ENCODE measurements around the gene TTC12. TPM values are rescaled to one million over a fixed set of nuclear protein-coding genes. Genes with fewer than 3 reads are reported as not detected.

TTC12 gene
- total and polyA plus RNA-seq, 12 donors = 5.6 to 26.9 (median 16.5) TPM

DNA sequence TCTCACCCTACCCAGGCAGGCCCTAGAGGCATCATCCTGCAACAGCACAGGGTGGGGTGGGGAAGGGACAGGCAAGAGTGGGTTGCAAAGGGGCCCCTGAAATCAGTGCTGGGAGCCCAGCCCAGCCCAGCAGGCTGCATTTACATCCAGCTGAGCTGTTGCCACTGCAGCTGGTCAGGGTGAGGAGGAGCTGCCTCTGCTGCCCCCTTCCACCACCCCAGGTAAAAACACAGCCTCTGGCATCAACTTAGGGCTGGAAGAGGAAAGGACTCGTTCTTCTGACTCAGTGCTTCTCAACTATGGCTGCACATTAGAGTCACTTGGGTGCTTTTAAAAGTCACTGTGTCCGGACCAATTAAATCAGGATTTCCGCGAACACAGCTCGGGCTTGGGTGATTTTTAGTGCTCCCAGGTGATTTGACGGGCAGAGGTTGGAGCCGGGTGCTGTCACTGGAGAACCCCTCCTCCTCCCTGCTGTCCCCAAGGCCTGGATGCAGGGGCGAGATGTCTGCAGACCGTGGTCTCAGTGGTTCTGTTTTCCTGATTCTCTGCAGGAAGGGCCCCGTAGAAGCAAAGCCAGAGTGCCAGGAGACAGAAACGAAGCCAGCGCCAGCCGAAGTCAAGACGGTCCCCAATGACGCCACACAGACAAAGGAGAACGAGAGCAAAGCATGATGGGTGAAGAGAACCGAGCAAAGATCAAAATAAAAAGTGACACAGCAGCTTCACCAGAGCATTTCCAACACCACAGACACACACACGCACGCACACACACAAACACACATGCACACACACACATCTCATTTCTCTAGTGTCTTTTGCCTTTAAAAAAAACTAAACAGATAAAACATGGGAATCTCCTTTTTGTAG, 39.4 kb upstream of the TTC12 start:
- Histone ChIP-seq H3K36me3 (replicated peaks in 1 of 2) (peaks cover 0 to 5% of the 10 kb centered on the region in 2 donors), H3K27me3 (no peaks in the 10 kb centered on the region), H3K4me3 (no peak overlapping the region), H3K9me3 (replicated peaks in 1 of 3) (no peaks in the 10 kb centered on the region), H3K4me1 (replicated peaks in 1 of 2) (no peaks in the 10 kb centered on the region), H3K27ac (no peak overlapping the region)
- intact Hi-C loops (cut with DNase I) = loop anchor here in 1 of 2 donors (10.0 kb wide), 1 partner anchor 160 kb away; no protein-coding TSS in a partner anchor
- 86 to 90% (median 89%) methylated on average over 16 to 19 of the region's 19 CpGs for WGBS, 4 donors
- TF ChIP-seq, protein P1, sequence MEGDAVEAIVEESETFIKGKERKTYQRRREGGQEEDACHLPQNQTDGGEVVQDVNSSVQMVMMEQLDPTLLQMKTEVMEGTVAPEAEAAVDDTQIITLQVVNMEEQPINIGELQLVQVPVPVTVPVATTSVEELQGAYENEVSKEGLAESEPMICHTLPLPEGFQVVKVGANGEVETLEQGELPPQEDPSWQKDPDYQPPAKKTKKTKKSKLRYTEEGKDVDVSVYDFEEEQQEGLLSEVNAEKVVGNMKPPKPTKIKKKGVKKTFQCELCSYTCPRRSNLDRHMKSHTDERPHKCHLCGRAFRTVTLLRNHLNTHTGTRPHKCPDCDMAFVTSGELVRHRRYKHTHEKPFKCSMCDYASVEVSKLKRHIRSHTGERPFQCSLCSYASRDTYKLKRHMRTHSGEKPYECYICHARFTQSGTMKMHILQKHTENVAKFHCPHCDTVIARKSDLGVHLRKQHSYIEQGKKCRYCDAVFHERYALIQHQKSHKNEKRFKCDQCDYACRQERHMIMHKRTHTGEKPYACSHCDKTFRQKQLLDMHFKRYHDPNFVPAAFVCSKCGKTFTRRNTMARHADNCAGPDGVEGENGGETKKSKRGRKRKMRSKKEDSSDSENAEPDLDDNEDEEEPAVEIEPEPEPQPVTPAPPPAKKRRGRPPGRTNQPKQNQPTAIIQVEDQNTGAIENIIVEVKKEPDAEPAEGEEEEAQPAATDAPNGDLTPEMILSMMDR (IDR thresholded peaks at IDR 0.05) = no peak
- no peak for TF ChIP-seq POLR2A (IDR thresholded peaks at IDR 0.05)
- peak in 2 of 7 donors; percentile 9 to 68 for DNase-seq

DNA sequence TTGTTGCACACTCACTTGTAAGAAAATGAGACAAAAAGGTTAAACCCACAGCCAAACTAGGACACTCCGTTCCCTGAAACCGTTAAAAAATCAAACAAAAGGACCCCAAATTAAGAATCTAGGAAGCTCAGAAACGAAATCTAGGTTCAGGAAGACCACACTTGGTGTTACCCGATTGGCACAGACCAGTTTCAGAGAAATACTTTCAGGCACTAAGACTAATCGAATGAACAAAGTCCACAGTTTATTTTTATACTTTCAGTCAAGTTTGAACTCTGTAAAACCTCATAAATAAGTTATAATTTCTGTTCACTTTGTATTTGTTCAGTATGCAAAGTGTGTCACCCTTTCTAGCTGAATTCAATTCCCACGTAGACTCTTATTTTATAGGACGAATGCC, 38.8 kb upstream of the TTC12 start:
- DNase-seq = no peak
- intact Hi-C loops (cut with DNase I) = loop anchor here in 1 of 2 donors (10.0 kb wide), 1 partner anchor 161 kb away; no protein-coding TSS in a partner anchor
- Histone ChIP-seq H3K4me1 (replicated peaks in 1 of 2) (no peaks in the 10 kb centered on the region), H3K4me3 (no peak overlapping the region), H3K27ac (no peak overlapping the region), H3K36me3 (replicated peaks in 1 of 2) (no peaks in the 10 kb centered on the region), H3K27me3 (no peaks in the 10 kb centered on the region), H3K9me3 (replicated peaks in 1 of 3) (no peaks in the 10 kb centered on the region)
- TF ChIP-seq, protein P1 (IDR thresholded peaks at IDR 0.05) = no peak
- TF ChIP-seq POLR2A (IDR thresholded peaks at IDR 0.05) = no peak
- 85 to 90% (median 87%) methylated on average over 7 of the region's 7 CpGs for WGBS, 4 donors

DNA sequence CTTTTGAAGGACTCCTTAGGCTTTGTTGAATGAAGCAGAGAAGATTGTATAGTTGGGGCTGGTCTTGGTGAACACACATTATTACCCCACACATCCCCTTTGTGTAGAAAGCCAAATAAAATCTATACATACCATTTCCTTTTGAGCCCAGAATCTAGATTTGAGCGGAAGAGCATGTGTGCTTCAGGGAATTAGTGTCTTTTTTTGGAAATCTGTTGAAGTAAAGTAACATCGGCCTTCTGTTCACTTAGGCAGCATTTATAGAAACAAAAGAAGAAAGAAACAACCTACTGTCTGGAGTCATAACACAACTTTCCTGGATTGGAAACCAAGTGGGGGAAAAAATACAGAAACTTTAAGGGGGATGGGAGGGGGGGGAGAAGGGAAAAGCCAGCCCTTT, 37.9 kb upstream of the TTC12 start:
- H3K4me1 ChIP-seq (replicated peaks in 1 of 2) = no peaks in the 10 kb centered on the region
- H3K36me3 ChIP-seq (replicated peaks in 1 of 2) = no peaks in the 10 kb centered on the region
- DNase-seq = no peak
- H3K4me3 ChIP-seq = no peak overlapping the region
- intact Hi-C loops (cut with DNase I) = loop anchor here in 1 of 2 donors (10.0 kb wide), 1 partner anchor 162 kb away; no protein-coding TSS in a partner anchor
- TF ChIP-seq, protein P1 (IDR thresholded peaks at IDR 0.05) = no peak
- TF ChIP-seq POLR2A (IDR thresholded peaks at IDR 0.05) = no peak
- H3K27ac ChIP-seq = no peak overlapping the region
- H3K9me3 ChIP-seq (replicated peaks in 1 of 3) = no peaks in the 10 kb centered on the region
- no peaks in the 10 kb centered on the region for H3K27me3 ChIP-seq
- 84 to 92% (median 91%) methylated on average over 2 of the region's 2 CpGs for WGBS, 4 donors

DNA sequence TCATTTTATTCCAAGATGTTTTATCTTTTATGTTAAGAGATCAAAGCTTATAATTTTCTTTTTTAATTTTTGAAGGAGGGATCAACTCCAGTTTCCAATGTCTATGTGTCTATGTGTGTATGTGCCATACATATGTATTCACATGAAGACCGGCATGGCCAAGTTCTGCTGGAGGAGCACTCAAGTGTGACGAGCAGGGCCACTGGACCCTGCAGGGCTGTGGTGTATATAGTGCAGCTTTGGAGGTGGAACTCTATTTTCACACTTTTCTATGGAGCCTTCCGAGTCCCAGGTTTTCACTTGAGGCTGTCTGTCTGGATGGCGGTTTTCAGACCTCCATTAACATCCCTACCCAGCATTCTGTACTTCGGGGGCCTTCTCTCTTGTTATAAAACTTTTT, 36.5 kb upstream of the TTC12 start:
- H3K9me3 ChIP-seq (replicated peaks in 1 of 3) = no peaks in the 10 kb centered on the region
- H3K4me1 ChIP-seq (replicated peaks in 1 of 2) = no peaks in the 10 kb centered on the region
- TF ChIP-seq, protein P1 (IDR thresholded peaks at IDR 0.05) = no peak
- TF ChIP-seq POLR2A (IDR thresholded peaks at IDR 0.05) = no peak
- H3K27ac ChIP-seq = no peak overlapping the region
- intact Hi-C loops (cut with DNase I) = loop anchor here in 1 of 2 donors (10.0 kb wide), 1 partner anchor 163 kb away; no protein-coding TSS in a partner anchor
- peak in 1 of 7 donors; percentile 43 for DNase-seq
- no peak overlapping the region for H3K4me3 ChIP-seq
- WGBS, 4 donors = 95 to 99% (median 96%) methylated on average over 5 of the region's 5 CpGs
- no peaks in the 10 kb centered on the region for H3K36me3 ChIP-seq (replicated peaks in 1 of 2)
- no peaks in the 10 kb centered on the region for H3K27me3 ChIP-seq

Data from adrenal gland (tissue), 12 donors.